BLaER1 (cell line): Measurements from ENCODE around the gene FBXW11.

Experiments used
- H3K27ac ChIP-seq: shearing (Covaris generic); formaldehyde crosslinking; 2 replicates; pipeline ENCODE4 v1.8.1; 2022
- H3K27me3 ChIP-seq: shearing (Covaris generic); formaldehyde crosslinking; 2 replicates; pipeline ENCODE4 v1.8.1; 2022
- H3K36me3 ChIP-seq: shearing (Covaris generic); formaldehyde crosslinking; 2 replicates; pipeline ENCODE4 v1.8.1; 2022
- H3K4me1 ChIP-seq: shearing (Covaris generic); formaldehyde crosslinking; 2 replicates; pipeline ENCODE4 v1.8.1; 2022
- H3K4me2 ChIP-seq: shearing (Covaris generic); formaldehyde crosslinking; 2 replicates; pipeline ENCODE4 v1.8.1; 2022
- H3K4me3 ChIP-seq: shearing (Covaris generic); formaldehyde crosslinking; 2 replicates; pipeline ENCODE4 v1.8.1; 2022
- H3K9ac ChIP-seq: shearing (Covaris generic); formaldehyde crosslinking; 2 replicates; pipeline ENCODE4 v1.8.1; 2022
- H3K9me3 ChIP-seq: shearing (Covaris generic); formaldehyde crosslinking; 2 replicates; pipeline ENCODE4 v1.8.1; 2022
- H4K20me1 ChIP-seq: shearing (Covaris generic); formaldehyde crosslinking; 2 replicates; pipeline ENCODE4 v1.8.1; 2022
- Cebpa-rat ChIP-seq: shearing (Covaris generic); IDR thresholded peaks from 2 replicates; pipeline ENCODE4 v1.8.1; 2022

The FBXW11 gene

DNA sequence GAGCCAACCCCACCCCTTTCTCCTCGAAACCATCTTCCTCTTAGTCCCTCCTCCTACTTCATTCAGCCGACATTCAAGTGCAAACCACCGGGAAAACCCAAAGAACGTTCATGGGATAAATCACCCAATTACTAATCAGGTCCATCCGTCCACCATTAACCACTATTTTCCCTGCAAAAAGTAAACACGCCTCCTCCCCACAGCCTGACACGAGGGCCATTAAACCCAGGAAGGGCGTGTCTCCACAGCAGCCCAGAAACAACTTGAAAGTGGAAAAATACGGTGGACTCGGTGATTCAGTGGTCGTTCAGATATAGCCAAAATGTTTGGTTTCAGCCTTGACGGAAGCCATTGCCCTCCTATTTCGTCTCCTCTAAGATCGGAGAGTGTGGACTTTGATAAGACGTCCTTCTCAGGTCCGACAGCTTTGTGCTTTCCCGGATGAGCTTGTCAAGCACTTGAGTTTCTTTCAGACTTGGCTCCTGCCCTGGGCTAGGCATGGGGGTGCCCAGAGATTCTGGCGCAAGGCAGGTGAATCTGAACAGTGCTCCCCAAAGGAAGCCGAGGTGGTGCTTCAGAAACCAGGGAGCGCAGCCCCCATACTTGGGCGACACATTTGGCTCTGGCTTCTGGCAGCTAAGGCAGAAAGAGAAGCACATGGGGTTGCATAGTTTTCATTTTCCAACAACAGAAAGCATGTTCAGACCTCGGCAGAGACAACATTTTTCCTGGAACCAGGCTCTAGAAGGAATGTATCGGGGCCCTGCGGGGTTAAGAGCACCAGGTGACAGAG is 164.3 kb downstream of the FBXW11 start:
- Histone ChIP-seq H3K9me3 (peaks cover 5% of the 10 kb centered on the region; the same call in 1 of the 2 replicates), H3K27ac (no peak overlapping the region), H3K4me1 (peaks cover 29% of the 10 kb centered on the region), H4K20me1 (no peaks in the 10 kb centered on the region), H3K9ac (no peak overlapping the region), H3K36me3 (no peaks in the 10 kb centered on the region), H3K4me2 (no peak overlapping the region), H3K27me3 (no peaks in the 10 kb centered on the region), H3K4me3 (no peak overlapping the region)
- TF ChIP-seq Cebpa-rat, result no peak

DNA sequence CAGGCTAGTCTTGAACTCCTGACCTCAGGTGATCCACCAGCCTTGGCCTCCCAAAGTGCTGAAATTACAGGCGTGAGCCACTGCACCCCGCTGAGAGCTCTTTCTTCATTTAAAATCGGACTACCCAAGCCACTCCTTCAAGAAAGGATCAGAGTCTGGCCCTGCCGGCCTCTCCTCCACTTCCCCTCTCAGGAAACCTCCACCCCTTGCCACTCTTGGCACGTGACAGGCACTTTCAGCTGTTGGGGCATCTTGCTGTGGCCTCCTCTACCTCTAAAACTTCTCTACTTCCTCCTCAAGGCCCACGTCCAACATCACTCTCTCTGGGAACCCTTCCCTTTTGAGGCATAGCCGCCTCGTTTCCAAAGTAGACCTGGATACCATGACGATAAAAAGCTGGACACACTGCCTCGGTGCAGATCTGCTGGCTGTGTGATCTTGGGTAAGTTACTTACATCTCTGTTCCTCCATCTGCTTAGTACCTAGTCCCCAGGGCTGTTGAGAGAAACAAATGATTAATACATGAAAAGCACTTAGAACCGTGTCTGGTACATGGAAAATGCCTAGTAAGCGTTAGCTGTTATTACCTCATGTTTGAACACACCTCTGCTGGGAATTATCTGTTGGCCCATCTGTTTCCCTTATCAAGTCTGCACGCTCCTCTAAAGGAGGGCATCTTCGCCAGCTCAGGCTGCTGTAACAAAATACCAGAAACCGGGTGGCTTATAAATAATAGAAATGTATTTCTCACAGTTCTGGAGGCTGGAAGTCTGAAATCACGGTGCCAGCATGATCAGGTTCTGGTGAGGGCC is 165.5 kb downstream of the FBXW11 start:
- no peak for TF ChIP-seq Cebpa-rat
- H3K9me3 ChIP-seq, result peaks cover 5% of the 10 kb centered on the region; the same call in 1 of the 2 replicates
- no peak overlapping the region for H3K9ac ChIP-seq
- no peaks in the 10 kb centered on the region for H4K20me1 ChIP-seq
- H3K4me3 ChIP-seq, result no peak overlapping the region
- no peak overlapping the region for H3K4me2 ChIP-seq
- no peak overlapping the region for H3K27ac ChIP-seq
- no peaks in the 10 kb centered on the region for H3K36me3 ChIP-seq
- no peaks in the 10 kb centered on the region for H3K27me3 ChIP-seq
- peaks cover 16% of the 10 kb centered on the region for H3K4me1 ChIP-seq

DNA sequence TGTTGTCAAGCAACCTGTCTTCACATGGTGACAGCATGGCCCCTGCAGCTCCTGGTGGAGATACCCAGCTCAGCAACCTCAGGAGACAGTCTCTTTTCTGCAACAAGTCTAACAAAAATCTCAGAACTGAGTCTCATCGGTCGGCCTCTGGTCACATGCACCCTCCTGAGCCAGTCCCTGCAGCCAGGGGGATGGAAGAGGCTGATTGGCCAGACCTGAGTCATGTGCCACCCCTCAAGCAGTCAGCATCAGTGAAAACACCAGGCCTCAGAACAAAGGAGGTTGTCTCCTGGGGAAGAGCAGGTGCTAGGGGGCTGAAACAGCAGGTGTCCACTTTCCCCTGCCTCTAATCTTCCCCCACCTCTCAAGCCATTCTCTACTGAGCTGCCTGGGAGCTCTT is 166.4 kb downstream of the FBXW11 start:
- Histone ChIP-seq H3K27me3 (no peaks in the 10 kb centered on the region), H3K9ac (no peak overlapping the region), H3K36me3 (no peaks in the 10 kb centered on the region), H3K4me3 (no peak overlapping the region), H3K27ac (no peak overlapping the region), H3K9me3 (peaks cover 5% of the 10 kb centered on the region; the same call in 1 of the 2 replicates), H3K4me2 (no peak overlapping the region), H3K4me1 (peaks cover 12% of the 10 kb centered on the region; the same call in 1 of the 2 replicates), H4K20me1 (no peaks in the 10 kb centered on the region)
- no peak for TF ChIP-seq Cebpa-rat

DNA sequence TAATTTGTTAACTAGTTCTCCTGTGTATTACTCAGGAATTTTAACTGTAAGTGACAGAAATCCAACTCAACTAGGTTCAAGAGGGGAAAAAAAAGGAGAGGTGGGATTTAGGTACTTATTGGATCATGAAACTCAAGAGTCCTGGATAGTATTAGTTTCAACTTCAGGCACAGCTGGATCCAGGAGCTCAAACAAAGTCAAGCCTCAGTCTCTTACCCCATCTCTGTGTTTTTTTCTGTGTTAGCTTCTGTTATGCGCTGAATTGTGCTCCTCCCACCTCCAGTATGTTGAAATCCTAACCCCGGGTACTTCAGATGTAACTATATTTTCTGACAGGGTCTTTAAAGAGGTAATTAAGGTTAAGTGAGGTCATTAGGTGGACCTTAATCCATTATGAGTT is 167.3 kb downstream of the FBXW11 start:
- TF ChIP-seq Cebpa-rat, result no peak
- H3K4me3 ChIP-seq, result no peak overlapping the region

DNA sequence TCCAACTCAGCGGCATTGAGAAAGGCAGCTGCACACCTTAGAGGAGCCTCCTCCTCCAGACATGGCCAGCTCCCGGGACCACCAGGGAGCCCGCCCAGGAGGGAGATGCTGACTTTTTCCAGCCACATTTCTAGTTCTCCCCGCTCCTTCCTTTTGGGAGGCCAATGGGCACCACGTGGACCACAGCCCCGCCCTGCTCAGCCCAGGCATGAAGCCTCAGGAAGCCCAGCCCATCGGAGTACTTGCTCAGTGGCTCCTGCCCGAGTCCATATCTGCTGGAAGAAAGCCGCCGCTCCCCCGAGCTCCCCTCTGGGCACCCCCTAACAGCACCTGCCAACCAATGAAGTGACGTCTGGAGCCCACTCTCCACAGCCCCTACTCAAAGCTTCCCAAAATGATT is 168.4 kb downstream of the FBXW11 start:
- no peak for TF ChIP-seq Cebpa-rat
- Histone ChIP-seq H3K27me3 (no peaks in the 10 kb centered on the region), H3K9ac (no peak overlapping the region), H3K9me3 (peaks cover 10% of the 10 kb centered on the region; the same call in 1 of the 2 replicates), H3K4me3 (no peak overlapping the region), H4K20me1 (no peaks in the 10 kb centered on the region), H3K4me2 (no peak overlapping the region), H3K27ac (no peak overlapping the region), H3K4me1 (peaks cover 12% of the 10 kb centered on the region; the same call in 1 of the 2 replicates), H3K36me3 (no peaks in the 10 kb centered on the region)

More for the DNA sequence above, 167.3 kb downstream of the FBXW11 start:
- Histone ChIP-seq H3K9ac (no peak overlapping the region), H3K9me3 (peaks cover 5% of the 10 kb centered on the region; the same call in 1 of the 2 replicates), H3K27ac (no peak overlapping the region), H3K4me2 (no peak overlapping the region), H3K4me1 (peaks cover 12% of the 10 kb centered on the region; the same call in 1 of the 2 replicates), H3K36me3 (no peaks in the 10 kb centered on the region), H3K27me3 (no peaks in the 10 kb centered on the region), H4K20me1 (no peaks in the 10 kb centered on the region)

DNA sequence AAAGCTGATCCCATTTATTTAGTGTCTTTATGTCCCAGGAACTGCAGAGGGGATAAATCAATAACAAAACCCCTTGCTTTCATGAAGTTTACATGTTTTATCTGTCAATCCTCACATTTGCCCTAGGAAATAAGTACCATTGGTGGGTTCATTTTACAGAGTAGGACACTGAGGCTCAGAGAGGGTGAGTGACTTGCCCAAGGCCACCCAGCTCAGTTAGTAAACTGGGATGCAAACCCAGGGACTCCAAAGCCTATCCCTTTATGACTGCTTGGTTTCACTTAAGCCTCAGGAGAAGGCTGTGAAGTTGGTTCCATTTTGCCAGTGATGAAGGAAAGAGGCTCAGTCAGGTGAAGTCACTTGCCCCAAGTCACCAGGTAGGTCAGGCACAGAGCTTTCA is 168.9 kb downstream of the FBXW11 start:
- no peak for TF ChIP-seq Cebpa-rat
- Histone ChIP-seq H3K4me1 (peaks cover 12% of the 10 kb centered on the region; the same call in 1 of the 2 replicates), H3K4me3 (no peak overlapping the region), H3K4me2 (no peak overlapping the region), H4K20me1 (no peaks in the 10 kb centered on the region), H3K27me3 (no peaks in the 10 kb centered on the region), H3K36me3 (no peaks in the 10 kb centered on the region), H3K27ac (no peak overlapping the region), H3K9ac (no peak overlapping the region), H3K9me3 (peaks cover 10% of the 10 kb centered on the region; the same call in 1 of the 2 replicates)

DNA sequence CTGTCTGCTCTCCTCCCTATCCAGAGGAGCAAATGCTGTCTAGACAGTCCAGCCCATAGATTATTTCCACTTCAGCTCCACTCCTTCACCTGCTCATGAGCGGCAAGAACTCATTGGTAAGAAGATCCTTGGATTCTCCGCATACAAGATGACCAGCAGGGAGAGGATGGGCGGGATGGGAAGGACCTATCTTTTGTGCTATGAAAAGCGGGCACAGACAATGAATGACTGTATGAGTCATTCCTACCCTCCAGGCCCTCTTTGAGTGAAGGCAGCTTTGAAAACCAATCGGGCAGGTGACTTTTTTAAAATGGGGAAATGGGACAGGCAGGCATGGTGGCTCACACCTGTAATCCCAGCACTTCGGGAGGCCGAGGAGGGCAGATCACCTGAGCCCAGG is 171.4 kb downstream of the FBXW11 start:
- H3K27ac ChIP-seq, result no peak overlapping the region
- no peaks in the 10 kb centered on the region for H3K27me3 ChIP-seq
- no peaks in the 10 kb centered on the region for H4K20me1 ChIP-seq
- no peak for TF ChIP-seq Cebpa-rat
- no peak overlapping the region for H3K9ac ChIP-seq
- 0 out of 2 replicates have a peak, but pooled peaks cover 2% of the 10 kb centered on the region for H3K4me1 ChIP-seq
- H3K36me3 ChIP-seq, result no peaks in the 10 kb centered on the region
- no peak overlapping the region for H3K4me3 ChIP-seq
- peaks cover 21% of the 10 kb centered on the region for H3K9me3 ChIP-seq
- H3K4me2 ChIP-seq, result no peak overlapping the region

DNA sequence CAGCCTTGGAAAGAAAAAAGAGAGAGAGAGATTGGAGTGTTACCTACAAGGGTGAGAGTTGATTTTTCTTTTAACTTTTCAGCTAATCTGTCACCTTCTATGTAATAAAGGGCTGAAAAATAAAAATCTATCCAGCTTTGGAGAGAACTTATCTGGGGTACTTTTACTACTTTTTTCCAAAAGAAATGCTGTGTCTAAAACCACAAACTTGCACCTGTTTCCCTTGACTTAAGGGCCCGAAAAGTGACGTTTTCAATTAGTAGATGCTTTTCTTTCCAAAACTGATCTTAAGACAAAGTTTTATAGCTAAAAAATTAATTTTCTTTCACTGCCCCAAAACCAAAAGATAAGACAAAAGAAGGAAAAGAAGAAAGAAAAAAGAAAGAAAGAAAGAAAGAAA is 172.0 kb downstream of the FBXW11 start:
- H3K36me3 ChIP-seq, result no peaks in the 10 kb centered on the region
- no peak for TF ChIP-seq Cebpa-rat
- no peaks in the 10 kb centered on the region for H4K20me1 ChIP-seq
- no peak overlapping the region for H3K27ac ChIP-seq
- H3K4me3 ChIP-seq, result no peak overlapping the region
- peaks cover 17% of the 10 kb centered on the region for H3K9me3 ChIP-seq
- H3K9ac ChIP-seq, result no peak overlapping the region
- no peak overlapping the region for H3K4me2 ChIP-seq
- no peaks in the 10 kb centered on the region for H3K4me1 ChIP-seq
- H3K27me3 ChIP-seq, result no peaks in the 10 kb centered on the region

DNA sequence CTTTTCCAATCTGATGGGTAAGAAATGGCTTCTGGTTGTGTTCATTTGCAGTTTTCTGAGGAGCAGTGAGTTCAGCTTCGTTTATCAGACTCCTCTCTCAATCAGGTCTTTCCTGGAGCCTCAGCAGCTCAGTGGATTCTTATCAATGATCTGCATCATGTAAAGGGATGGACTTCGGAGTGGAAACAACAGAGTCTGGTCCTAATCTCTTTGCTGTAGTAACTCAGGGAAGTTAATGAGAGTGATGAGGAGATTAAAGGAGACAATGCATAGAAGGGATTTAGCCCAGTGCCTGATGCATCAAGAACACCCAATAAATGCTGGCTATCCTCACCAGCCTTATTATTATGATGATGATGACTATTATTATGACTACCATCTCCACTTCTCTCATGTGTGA is 173.7 kb downstream of the FBXW11 start:
- no peaks in the 10 kb centered on the region for H4K20me1 ChIP-seq
- no peak overlapping the region for H3K9ac ChIP-seq
- H3K27me3 ChIP-seq, result no peaks in the 10 kb centered on the region
- TF ChIP-seq Cebpa-rat, result no peak
- no peak overlapping the region for H3K27ac ChIP-seq
- no peaks in the 10 kb centered on the region for H3K4me1 ChIP-seq
- no peak overlapping the region for H3K4me3 ChIP-seq
- no peak overlapping the region for H3K4me2 ChIP-seq
- no peaks in the 10 kb centered on the region for H3K36me3 ChIP-seq
- peaks cover 17% of the 10 kb centered on the region for H3K9me3 ChIP-seq

DNA sequence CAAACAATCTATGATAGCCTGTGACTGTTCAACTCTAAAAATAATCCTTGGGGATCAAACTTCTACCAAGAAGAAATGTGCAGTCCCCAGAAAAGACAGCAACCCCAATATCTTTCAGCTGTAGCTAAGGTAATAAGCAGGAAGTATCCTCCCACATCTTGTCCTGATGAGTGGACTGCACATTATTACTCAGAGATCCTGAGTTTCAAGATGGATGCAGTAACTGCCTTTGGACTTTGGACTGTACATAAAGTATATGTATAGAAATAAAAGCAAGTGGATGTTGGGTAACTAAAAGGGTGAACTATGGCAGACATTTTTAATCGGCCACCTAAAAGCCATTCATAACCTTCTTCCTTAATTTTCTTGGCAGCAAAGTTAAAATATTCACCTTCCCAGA is 175.8 kb downstream of the FBXW11 start:
- peaks cover 17% of the 10 kb centered on the region for H3K9me3 ChIP-seq
- no peaks in the 10 kb centered on the region for H3K27me3 ChIP-seq
- H3K4me2 ChIP-seq, result no peak overlapping the region
- H3K9ac ChIP-seq, result no peak overlapping the region
- no peak overlapping the region for H3K4me3 ChIP-seq
- H3K36me3 ChIP-seq, result no peaks in the 10 kb centered on the region
- H4K20me1 ChIP-seq, result no peaks in the 10 kb centered on the region
- TF ChIP-seq Cebpa-rat, result no peak
- no peaks in the 10 kb centered on the region for H3K4me1 ChIP-seq
- H3K27ac ChIP-seq, result no peak overlapping the region
